ENCODE measurements around the gene AFDN. TPM values are rescaled to one million over a fixed set of nuclear protein-coding genes. Genes with fewer than 3 reads are reported as not detected.

Gene AFDN
- total RNA-seq, 1 experiment from 2014 or later = 177 TPM

DNA sequence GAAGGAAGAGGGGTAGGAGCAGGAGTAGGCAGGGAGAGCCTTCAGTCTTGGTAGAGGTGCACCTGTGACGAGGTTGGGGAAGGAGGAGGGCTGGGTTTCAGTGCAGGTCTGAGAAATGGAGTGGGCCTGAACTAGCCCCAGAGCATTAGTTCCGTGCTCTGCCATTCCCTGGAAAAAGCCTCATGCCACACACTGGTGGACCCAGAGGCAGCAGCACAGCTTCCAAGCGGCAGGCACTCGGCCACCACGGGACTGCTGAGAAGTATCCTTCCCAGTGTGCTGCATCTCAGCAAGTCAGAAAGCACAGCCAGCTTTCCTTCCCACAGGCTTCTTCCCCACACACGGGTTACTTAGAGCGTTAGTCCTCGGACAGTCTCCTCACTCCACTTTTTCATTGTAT lies 93.5 kb downstream of the AFDN start:
- TF ChIP-seq, protein P1, sequence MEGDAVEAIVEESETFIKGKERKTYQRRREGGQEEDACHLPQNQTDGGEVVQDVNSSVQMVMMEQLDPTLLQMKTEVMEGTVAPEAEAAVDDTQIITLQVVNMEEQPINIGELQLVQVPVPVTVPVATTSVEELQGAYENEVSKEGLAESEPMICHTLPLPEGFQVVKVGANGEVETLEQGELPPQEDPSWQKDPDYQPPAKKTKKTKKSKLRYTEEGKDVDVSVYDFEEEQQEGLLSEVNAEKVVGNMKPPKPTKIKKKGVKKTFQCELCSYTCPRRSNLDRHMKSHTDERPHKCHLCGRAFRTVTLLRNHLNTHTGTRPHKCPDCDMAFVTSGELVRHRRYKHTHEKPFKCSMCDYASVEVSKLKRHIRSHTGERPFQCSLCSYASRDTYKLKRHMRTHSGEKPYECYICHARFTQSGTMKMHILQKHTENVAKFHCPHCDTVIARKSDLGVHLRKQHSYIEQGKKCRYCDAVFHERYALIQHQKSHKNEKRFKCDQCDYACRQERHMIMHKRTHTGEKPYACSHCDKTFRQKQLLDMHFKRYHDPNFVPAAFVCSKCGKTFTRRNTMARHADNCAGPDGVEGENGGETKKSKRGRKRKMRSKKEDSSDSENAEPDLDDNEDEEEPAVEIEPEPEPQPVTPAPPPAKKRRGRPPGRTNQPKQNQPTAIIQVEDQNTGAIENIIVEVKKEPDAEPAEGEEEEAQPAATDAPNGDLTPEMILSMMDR (IDR thresholded peaks at IDR 0.05; ENCODE audit: insufficient read depth in 1 of 2, low read depth in 1 of 2, low read length in 1 of 2, severe bottlenecking in 1 of 2, unreplicated experiment in 1 of 2) = no peak
- Histone ChIP-seq H3K4me3 (ENCODE audit: low read depth, low read length) (no peak overlapping the region), H3K9me3 (no peaks in the 10 kb centered on the region), H3K4me1 (no peaks in the 10 kb centered on the region), H3K36me3 (ENCODE audit: control insufficient read depth, insufficient read depth, low read length) (no peaks in the 10 kb centered on the region), H3K27me3 (replicated peaks; ENCODE audit: control insufficient read depth, insufficient read depth, low read length) (no peaks in the 10 kb centered on the region)
- no peaks in the 10 kb centered on the region for H3K4me1 Mint-ChIP-seq (ENCODE audit: low read depth, unreplicated experiment)
- no TSS peak for BruUV-seq (replicated peaks)
- no peaks in the 10 kb centered on the region for H3K9me3 Mint-ChIP-seq (ENCODE audit: unreplicated experiment)
- intact Hi-C loops (cut with micrococcal nuclease; ENCODE audit: unreplicated experiment) = no loop called here
- no peaks in the 10 kb centered on the region for H3K27me3 Mint-ChIP-seq (ENCODE audit: insufficient read depth, unreplicated experiment)
- H3K4me3 Mint-ChIP-seq (ENCODE audit: unreplicated experiment) = no peak overlapping the region
- no peak for DNase-seq
- ChIA-PET CTCF (no interaction called here), POLR2A (no interaction called here)
- H3K27ac Mint-ChIP-seq (ENCODE audit: unreplicated experiment) = no peak overlapping the region
- peaks cover 89% of the 10 kb centered on the region for H3K36me3 Mint-ChIP-seq (ENCODE audit: insufficient read depth, unreplicated experiment)

DNA sequence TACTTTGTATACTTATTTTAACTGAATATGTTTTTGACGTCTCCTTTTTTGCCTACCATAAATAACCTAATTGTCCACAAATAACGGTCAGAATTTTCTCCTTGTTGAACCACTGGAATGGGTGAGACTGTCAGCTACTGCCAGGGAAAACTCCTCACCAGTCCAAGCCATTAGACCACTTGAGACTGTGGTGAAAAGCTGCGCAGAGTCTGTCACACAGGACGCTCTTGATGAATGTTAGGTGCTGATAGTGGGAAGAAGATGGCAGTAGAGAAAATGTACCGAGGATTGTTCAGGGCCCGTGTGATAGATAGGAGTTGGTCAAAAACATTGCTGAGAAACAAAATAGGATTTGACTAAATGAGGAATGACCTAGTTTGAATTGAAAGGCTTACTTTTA lies 95.1 kb downstream of the AFDN start:
- no peak overlapping the region for H3K4me3 Mint-ChIP-seq (ENCODE audit: unreplicated experiment)
- ChIA-PET POLR2A (no interaction called here), CTCF (no interaction called here)
- TF ChIP-seq, protein P1 (IDR thresholded peaks at IDR 0.05; ENCODE audit: insufficient read depth in 1 of 2, low read depth in 1 of 2, low read length in 1 of 2, severe bottlenecking in 1 of 2, unreplicated experiment in 1 of 2) = no peak
- H3K9me3 Mint-ChIP-seq (ENCODE audit: unreplicated experiment) = no peaks in the 10 kb centered on the region
- no peaks in the 10 kb centered on the region for H3K27me3 ChIP-seq (replicated peaks; ENCODE audit: control insufficient read depth, insufficient read depth, low read length)
- intact Hi-C loops (cut with micrococcal nuclease; ENCODE audit: unreplicated experiment) = no loop called here
- no peaks in the 10 kb centered on the region for H3K4me1 ChIP-seq
- H3K36me3 Mint-ChIP-seq (ENCODE audit: insufficient read depth, unreplicated experiment) = peaks cover 89% of the 10 kb centered on the region
- no peak overlapping the region for H3K4me3 ChIP-seq (ENCODE audit: low read depth, low read length)
- H3K27me3 Mint-ChIP-seq (ENCODE audit: insufficient read depth, unreplicated experiment) = no peaks in the 10 kb centered on the region
- no peaks in the 10 kb centered on the region for H3K9me3 ChIP-seq
- H3K36me3 ChIP-seq (ENCODE audit: control insufficient read depth, insufficient read depth, low read length) = no peaks in the 10 kb centered on the region
- DNase-seq = no peak
- H3K27ac Mint-ChIP-seq (ENCODE audit: unreplicated experiment) = no peak overlapping the region
- H3K4me1 Mint-ChIP-seq (ENCODE audit: low read depth, unreplicated experiment) = no peaks in the 10 kb centered on the region
- BruUV-seq (replicated peaks) = TSS peak; percentile 5

DNA sequence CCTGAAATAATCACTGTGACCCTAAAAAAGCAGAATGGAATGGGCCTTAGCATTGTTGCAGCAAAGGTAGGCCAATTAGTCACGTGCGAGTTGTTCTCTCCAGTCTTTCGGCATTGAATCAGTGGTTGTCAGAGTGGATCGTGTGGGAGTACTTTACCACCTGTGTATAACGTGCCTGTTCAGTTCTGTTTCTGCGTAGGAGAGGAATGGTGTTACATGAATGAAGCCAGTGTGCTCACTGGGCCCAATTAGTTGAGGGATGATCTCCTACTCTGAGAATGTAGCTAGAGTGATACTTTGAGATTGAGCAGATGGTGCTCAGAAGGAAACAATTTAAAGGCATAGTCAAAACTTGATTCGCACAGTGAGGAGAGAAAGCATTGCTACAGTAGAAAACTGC lies 98.3 kb downstream of the AFDN start:
- Histone ChIP-seq H3K4me1 (no peaks in the 10 kb centered on the region), H3K27me3 (replicated peaks; ENCODE audit: control insufficient read depth, insufficient read depth, low read length) (no peaks in the 10 kb centered on the region), H3K4me3 (ENCODE audit: low read depth, low read length) (no peak overlapping the region), H3K9me3 (no peaks in the 10 kb centered on the region), H3K36me3 (ENCODE audit: control insufficient read depth, insufficient read depth, low read length) (peaks cover 2% of the 10 kb centered on the region; the same call in 1 of the 2 replicates)
- Mint-ChIP-seq H3K27ac (ENCODE audit: unreplicated experiment) (no peak overlapping the region), H3K27me3 (ENCODE audit: insufficient read depth, unreplicated experiment) (no peaks in the 10 kb centered on the region), H3K36me3 (ENCODE audit: insufficient read depth, unreplicated experiment) (peaks cover 84% of the 10 kb centered on the region), H3K9me3 (ENCODE audit: unreplicated experiment) (no peaks in the 10 kb centered on the region), H3K4me3 (ENCODE audit: unreplicated experiment) (no peak overlapping the region), H3K4me1 (ENCODE audit: low read depth, unreplicated experiment) (peaks cover under 1% of the 10 kb centered on the region)
- no peak for DNase-seq
- ChIA-PET CTCF (no interaction called here), POLR2A (no interaction called here)
- BruUV-seq (replicated peaks) = no TSS peak
- TF ChIP-seq, protein P1 (IDR thresholded peaks at IDR 0.05; ENCODE audit: insufficient read depth in 1 of 2, low read depth in 1 of 2, low read length in 1 of 2, severe bottlenecking in 1 of 2, unreplicated experiment in 1 of 2) = no peak
- intact Hi-C loops (cut with micrococcal nuclease; ENCODE audit: unreplicated experiment) = no loop called here

All from Caco-2 (cell line).